B cell (primary cell): ENCODE measurements around the gene AK4.

Experiments used
- EZH2 ChIP-seq: IDR thresholded peaks from 2 replicates; pipeline ENCODE4 v1.6.1; 2012; ENCODE audit warnings: borderline replicate concordance, low read depth, mild to moderate bottlenecking, moderate library complexity, low read length; ENCODE audit not compliant: insufficient read depth, poor library complexity, severe bottlenecking
- TF ChIP-seq, protein P1 (sequence below): fragments of 200-600 bp; IDR thresholded peaks from one replicate; pipeline ENCODE4 v1.8.0; 2022; ENCODE audit warnings: antibody characterized with exemption, mild to moderate bottlenecking

DNA sequence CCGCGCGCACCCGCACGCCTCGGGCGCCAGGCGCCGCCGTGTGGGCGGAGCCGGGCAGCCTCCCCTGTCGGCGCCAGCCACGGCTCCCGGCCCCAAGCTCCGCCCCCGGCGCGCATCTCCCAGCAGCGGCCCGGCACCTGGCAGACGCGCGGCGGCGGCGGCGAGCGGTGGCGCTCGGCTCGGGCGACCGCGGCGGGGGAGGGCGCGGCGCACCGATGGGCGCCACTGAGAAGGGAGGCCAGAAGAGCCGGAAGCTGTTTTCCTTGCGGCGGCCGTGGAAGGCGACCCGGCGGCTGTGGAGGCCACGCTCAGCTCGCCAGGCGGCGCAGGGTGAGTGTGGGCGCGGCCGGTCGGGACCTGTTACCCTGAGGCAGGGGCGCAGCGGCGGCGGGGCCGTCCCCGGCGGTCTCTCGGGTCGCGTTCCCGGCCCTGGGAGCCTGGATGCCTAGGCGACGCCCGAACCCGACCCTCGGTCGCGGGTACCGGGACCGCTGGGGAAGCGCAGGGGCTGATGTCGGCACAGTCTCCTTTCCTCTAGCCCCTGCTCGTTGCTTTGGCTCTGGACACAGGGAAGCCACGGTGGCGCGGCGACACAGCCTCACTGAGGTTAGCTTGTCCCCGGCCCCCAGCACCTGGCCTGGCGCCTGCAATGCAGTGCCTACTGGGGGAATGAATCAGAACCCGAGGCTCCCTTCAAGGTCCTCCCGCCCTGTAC lies 106.5 kb downstream of the AK4 start:
- TF ChIP-seq, protein P1, sequence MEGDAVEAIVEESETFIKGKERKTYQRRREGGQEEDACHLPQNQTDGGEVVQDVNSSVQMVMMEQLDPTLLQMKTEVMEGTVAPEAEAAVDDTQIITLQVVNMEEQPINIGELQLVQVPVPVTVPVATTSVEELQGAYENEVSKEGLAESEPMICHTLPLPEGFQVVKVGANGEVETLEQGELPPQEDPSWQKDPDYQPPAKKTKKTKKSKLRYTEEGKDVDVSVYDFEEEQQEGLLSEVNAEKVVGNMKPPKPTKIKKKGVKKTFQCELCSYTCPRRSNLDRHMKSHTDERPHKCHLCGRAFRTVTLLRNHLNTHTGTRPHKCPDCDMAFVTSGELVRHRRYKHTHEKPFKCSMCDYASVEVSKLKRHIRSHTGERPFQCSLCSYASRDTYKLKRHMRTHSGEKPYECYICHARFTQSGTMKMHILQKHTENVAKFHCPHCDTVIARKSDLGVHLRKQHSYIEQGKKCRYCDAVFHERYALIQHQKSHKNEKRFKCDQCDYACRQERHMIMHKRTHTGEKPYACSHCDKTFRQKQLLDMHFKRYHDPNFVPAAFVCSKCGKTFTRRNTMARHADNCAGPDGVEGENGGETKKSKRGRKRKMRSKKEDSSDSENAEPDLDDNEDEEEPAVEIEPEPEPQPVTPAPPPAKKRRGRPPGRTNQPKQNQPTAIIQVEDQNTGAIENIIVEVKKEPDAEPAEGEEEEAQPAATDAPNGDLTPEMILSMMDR: peak; percentile 19
- no peak for TF ChIP-seq EZH2
